HG02763 (cell line): ENCODE data around the gene NXNL1.

ENCODE experiments used
- ATAC-seq: cut with Tn5 transposase; IDR thresholded peaks from one replicate; pipeline ENCODE4 v1.9.1; 2021; ENCODE audit warnings: mild to moderate bottlenecking, moderate library complexity; ENCODE audit not compliant: unreplicated experiment

The NXNL1 gene

DNA sequence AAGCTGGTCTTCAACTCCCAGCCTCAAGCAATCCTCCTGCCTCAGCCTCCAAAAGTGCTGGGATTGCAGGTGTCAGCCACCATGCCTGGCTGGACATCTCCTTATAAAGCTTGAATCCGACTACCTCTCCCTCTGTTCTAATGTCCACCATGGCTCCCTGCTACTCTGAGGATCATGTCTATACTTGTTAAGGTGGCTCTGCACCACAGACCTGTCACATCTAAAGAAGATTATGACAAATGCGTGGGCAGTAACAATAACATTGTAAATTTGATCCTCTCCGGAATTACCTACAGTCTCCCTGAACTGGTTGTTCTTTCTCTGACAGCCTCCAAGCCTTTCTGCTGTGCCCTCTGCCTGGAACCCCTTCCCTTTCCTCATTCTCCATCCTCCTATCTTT, 1.8 kb downstream of the NXNL1 start:
- no peak for ATAC-seq

DNA sequence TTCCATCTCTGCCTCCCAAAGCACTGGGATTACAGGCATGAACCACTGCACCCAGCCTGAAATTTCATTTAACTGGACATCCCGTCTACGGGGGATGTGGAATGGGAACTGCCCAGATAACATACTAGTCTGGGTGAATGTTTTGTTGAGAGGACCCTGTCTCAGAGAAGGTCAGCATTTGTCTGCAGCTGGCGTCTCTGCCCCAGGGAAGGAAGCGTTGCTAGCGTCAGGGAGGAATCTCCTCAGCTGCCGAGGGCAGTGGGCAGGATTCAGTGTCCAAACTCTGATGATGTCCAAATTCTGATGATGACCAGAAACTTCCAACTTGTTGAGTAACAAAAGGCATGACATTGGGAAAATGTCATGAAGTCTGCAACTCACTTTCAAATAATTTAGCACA, 3.1 kb downstream of the NXNL1 start:
- no peak for ATAC-seq

DNA sequence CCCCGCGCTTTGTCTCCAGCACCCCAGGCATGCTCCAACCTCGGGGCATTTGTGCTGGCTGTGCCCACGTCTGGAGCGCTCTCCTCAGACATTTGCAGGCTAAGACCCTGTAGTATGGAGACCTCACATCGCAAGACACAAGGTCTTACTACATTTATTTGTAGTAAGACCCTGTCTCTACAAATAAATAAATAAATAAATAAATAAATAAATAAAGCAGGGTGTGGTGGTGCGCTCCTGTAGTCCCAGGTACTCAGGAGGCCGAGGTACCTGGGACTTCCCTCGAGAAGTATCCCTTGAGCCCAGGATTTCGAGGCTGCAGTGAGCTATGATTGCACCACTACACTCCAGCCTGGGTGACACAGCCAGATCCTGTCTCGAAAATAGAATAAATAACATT, 4.6 kb downstream of the NXNL1 start:
- no peak for ATAC-seq

DNA sequence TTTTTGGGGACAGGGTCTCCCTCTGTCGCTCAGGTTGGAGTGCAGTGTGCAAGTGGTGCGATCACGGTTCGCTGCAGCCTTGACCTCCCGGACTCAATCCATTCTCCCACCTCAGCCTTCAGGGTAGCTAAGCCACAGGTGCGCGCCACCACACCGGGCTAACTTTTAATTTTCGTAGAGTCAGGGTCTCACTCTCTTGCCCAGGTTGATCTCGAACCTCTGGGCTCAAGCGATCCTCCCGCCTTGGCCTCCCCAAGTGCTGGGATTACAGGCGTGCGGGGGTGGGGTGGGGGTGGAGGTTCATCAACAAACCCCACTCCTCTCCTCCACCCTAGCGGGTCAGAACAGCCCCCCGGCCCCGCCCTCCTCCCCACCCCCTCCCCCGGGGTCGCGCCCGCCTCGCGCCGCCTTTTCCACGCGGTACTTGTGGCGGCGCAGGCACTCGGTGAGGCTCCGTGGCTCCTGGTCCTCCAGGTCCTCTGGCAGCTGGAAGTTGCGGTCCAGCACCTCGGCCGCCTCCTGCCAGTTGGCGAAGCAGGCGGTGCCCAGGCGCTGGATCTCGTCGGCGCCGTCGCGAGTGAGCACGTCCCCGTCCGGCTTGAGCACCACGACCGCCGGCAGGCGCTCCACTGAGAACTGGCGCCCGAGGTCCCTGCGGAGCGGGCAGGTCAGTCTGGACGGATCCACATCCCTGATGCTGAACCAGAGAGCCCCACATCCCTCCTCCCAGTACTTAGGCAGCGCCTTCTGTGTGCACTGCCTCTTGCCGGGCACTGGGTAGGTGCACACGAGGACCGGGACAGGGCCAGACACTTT, 5.2 kb downstream of the NXNL1 start:
- ATAC-seq: no peak

DNA sequence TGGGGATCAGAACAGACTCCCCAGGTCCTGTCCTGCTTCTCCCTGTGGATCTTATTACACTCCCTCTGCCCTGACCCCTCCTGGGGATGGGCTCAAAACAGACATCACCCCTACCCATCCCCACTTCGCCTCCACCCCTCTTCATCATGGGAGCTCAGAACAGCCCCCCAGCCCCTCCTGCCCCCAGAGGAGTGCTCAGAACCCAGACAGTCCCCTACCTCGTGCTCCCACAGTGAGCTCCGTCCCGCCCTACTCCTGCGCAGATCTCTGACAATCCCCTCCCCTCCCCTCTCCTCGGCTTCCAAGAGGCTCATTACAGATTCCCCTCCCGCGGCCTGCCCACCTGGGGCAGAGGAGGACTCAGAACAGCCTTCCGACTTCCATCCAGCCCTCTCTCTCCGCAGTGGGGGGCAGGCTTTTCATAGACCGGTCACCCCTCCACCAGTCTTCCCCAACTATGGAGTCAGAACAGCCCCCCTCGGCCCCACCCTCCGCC, 6.1 kb downstream of the NXNL1 start:
- ATAC-seq: no peak

DNA sequence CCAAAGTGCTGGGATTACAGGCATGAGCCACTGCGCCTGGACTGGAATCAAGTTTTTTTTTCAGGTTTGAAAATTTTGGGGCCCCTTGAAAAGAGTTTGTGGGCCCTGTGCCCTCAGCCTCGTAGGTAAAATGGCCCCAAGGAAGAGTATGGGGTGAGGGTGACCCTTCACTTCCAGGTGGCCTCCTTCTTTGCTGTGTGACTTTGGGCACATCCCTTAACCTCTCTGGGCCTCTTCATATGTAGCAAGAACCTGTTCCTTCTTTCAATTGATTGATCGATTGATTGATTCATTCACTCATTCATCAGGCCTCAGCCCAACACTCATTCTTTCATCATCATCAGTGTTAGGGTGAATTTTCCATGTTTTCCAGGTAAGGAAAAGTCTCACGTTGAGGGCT, 8.9 kb downstream of the NXNL1 start:
- no peak for ATAC-seq

DNA sequence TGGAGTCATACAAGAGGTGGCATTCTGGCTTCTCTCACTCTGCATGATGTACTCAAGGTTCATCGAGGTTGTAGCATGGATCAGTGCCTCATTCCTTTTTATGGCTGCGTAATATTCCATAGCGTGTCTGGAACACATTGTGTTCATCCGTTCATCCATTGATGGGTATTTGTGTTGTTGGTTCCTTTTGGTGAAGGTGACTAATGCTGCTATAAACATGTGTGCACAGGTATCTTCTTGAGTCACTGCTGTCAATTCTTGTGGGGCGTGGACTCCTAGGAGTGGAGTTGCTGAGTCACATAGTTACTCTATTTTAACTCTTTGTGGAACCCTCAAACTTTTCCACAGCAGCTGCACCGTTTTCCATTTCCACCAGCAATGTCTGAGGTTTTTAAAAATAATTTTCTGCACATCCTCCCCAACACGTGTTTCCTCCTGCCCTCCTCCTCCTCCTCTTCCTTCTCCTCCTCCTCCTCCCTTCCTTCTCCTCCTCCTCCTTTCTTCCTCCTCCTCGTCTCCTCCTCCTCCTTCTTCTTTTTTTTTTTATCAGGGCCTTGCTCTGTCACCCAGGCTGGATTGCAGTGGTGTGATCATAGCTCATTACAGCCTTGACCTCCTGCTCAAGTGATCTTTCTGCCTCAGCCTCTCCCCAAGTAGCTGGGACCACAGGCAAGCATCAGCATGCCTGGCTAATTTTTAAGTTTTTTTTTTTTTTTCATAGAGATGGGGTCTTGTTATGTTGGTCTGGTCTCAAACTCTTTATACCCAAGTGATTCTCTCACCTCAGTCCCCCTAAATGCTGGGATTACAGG, 10.3 kb downstream of the NXNL1 start:
- ATAC-seq: no peak

DNA sequence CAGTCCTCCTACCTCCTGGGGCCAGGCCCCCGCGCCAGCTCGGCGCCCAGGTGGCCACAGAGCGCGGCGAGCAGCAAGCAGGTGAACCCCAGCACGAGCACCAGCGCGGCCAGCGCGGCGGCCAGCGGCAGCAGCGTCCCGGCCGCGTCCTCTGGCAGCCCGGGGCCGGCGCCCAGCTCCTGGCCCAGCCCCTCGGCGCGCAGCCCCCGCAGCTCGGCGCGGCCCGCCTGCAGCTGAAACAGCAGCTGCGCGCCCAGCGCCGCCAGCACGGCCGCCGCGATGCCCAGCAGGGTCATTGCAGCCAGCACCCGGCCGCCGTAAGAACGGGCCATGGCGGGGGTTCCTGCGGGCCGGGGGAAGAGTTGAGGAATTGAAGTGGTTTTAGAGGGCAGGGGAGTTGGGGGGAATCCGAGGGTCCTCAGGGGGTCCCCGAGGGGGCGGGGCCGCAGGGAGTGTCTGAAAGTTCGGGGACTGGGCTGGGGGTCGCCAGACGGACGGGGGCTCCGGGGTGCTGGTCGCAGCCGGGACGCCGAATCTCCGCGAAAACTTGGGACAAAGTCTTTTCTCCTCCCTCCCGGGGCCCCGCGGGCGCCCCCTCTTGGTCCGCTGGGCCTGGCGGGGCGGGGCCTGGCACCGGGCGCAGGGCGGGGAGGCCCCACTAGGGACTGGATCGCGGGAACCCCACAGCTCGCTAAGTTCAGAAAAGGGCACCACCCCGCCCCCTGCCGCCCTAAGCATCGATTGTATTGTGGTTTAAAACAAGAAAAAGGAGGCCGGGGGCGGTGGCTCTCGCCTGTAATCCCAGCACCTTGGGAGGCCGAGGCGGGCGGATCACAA, 12.4 kb downstream of the NXNL1 start, which contains the start of gene TMEM221:
TMEM221 (minus strand) TSS at position 538 of the 837 bp plus-strand sequence; CDS start at position 332, 206 bp downstream.
- ATAC-seq: no peak

DNA sequence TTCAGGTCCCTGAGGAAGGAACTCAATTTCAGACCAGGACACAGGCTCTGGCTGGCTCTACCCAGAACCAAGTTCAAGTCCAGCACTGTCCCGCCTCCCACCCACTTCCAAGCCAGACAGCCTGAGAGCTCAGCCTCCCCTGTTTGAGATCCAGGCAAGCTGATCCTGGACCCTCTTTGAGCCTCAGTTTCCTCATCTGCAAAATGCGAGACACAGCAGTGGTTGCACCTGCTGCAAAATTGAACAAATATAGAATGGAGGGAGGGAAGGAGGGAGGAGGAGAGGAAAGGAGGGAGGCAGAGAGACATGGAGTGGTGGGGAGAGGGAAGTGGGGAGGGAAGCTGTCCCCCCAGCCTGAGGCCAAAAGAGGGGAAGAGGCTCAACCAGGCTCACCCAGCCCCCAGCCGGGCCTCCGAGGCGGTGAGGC, 13.0 kb downstream of the NXNL1 start:
- ATAC-seq: no peak

DNA sequence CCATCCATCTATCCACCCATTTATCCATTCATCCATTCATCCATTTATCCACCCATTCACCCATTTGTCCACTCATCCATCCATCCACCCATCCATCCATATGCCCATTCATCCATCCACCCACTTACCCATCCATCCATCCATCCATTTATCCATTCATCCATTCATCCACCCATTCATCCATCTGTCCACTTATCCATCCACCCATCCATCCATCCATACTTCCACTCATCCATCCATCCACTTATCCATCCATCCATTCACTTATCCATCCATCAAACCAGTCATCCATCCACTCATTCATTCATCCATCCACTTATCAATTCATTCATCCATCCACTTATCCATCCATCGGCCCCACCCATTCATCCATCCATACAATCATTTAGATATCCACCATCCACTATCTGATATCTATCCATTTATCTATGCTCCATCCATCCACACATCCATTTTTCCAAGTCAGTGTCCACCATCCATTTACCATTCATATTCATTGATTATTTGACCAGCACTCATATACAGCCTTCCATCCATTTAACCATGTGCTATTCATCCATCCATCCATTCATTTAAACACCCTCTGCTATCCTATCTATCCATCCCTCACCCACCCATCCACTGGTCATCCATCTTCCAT, 15.1 kb downstream of the NXNL1 start:
- no peak for ATAC-seq

DNA sequence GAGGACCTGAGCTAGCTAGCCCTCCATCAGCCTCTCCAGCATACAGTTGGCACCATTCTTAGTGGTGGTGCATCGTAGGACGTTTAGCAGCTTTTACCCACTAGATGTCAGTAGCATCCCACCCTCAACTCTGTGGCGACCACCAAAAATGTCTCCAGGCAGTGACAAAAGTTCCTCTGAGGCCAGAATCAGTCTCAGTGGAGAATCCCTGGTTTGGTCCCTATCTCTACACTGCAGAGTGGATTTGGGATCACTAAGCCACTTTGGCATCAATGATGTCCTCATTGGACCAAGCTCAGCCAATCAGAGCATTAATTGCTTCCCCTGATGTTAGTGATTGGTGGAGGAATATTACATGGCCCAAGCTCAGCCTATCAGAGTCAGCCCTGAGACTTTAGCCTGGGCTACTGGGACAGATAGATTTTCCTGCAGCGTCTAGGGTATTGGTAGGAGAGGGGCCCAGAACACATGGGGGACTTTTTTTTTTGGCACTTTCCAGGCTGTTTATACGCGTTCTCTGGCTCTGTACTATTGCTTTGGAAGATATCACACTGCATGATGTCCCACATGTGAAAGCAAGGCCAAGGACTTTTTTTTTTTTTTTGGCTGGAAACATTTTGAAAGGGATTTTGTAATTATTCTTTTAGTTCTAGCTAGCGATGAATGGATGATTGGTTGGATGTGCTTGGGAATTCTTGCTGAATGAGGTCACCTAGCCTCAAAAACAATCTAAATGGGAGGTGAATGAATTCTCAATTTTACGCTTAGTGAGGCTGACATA, 19.3 kb downstream of the NXNL1 start:
- no peak for ATAC-seq

DNA sequence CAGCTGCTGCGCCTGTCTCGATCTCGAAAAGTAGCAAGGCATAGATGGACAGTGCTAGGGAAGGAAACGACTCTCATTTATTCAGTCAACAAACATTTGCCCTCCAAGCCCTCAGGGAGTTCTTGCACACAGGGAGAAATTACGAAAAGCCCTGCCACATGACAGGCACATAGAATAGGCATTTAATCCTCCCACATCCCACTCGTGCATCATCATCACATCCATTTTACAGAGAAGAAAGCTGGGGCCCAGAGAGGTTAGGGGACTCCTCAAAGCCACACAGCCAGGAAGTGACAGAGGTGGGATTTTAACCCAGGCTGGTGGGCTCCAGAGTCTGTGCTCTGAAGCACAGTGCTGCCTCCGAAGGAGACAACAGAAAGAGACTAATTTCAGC, 23.9 kb downstream of the NXNL1 start:
- no peak for ATAC-seq

DNA sequence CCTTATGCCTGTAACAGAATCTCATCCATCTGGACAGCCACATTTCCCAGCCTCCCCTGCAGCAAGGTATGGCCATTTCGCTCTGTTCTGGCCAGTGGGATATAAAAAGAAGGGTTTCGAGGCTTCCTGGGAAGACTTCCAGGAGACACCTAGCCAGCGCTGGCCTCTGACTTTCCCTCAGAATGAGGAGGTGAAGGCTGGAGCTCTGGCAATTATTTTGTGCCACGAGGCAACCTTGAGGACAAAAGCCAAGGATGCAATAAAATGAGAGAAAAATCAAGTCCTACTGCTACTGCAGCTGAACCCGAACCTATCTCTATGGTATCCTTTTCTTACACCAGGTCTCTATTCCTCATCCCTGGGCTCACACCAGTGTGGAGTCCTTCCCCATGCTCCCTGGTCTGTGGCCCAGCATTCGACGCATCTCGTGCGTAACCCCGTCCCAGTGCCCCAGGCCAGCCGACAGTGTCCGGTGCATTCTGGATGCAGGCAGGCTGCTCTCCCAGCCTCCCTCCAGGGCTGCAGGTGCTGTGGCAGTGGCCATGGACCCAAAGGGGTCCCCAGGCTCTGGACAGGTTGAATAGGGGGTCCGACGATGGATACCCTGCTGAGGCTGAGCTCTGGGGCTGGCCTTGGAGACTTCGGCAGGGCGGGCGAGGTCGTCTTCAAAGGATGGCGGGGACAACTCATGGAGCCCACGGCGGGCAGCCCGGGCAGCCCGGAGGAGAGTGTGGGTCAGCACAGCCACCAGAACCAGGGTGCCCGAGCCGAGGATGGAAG, 24.4 kb downstream of the NXNL1 start:
- no peak for ATAC-seq

DNA sequence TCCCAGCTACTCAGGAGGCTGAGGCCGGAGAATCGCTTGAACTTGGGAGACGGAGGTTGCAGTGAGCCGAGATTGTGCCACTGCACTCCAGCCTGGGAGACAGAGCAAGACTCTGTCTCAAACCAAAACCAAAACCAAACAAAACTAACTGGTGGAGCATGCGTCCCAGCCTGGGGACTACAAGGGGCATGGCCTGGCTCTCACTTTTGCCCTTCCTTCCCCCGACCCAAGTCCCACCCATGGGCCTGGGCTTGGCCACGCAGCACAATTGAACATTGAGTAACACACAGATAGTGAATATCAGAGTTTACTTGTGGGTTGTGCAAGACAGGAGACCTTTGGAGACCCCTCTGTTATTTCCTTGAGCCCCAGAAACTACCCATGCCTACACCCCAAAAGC, 25.5 kb downstream of the NXNL1 start:
- ATAC-seq: no peak

DNA sequence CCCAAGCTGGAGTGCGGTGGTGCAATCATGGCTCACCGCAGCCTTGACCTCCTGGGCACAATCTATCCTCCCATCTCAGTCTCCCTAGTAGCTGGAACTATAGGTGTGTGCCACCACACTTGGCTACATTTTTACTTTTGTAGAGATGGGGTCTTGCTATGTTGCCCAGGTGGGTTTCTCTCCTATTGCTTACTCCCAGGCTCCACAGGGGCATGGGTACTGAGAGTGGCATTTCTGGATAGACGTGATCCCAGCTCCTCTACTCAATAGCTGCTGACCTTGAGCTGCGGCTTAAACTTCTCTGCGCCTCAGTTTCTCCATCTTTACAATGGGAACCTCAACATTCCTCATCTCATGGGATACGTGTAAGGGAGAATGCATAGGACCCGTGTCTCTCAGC, 29.3 kb downstream of the NXNL1 start:
- no peak for ATAC-seq

DNA sequence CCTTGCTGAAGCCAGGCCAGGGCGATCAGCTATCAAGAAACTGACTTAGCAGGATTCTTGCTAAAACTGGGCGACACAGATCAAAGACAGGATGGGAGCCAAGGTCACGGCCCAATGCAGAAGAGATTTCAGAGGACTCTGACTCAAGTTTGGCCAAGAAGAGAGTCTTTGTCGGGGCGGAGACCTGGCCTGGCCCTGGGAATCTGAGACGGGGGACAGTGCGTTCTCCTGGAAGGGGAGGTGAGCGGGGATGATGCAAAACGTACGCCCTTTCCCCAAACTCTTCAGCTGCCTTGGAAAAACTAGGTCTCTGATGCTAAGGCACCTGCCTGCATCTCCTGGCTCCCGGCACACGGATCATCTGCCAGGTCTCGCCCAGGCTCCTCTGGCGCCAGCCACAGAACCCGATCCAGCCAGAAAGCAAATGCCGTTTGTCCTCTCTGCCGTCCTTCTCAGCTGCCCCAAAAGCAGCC, 31.0 kb downstream of the NXNL1 start:
- ATAC-seq: no peak

DNA sequence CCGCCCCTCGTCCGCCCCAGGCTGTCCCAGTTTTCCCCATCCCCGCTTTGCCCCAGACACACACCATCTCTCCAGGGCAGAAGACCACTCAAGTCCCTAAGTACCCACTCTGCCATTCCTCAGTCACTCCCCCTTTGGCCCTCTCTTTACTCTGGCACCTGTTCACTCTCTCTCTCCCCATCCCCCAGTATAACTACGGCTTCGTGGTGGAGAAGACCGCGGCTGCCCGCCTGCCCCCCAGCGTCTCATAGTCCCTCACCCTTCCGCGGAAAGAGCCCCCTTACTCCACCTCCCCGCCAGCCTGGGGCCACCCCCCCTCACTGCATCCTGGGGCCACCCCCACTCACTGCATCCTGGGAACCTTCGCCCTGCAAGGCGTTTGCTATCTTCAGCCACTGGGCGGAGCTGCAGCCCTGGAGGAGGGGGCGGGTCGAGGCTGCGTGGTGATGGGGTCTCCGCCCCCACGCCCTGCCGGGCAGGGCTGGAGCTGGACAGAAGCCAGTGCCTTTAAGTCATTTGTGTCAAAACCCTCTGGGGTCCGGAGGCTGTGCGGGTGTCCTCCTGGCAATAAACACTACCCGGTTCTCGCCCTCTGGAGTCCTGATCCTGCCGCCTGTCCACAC, 35.9 kb downstream of the NXNL1 start:
- no peak for ATAC-seq

DNA sequence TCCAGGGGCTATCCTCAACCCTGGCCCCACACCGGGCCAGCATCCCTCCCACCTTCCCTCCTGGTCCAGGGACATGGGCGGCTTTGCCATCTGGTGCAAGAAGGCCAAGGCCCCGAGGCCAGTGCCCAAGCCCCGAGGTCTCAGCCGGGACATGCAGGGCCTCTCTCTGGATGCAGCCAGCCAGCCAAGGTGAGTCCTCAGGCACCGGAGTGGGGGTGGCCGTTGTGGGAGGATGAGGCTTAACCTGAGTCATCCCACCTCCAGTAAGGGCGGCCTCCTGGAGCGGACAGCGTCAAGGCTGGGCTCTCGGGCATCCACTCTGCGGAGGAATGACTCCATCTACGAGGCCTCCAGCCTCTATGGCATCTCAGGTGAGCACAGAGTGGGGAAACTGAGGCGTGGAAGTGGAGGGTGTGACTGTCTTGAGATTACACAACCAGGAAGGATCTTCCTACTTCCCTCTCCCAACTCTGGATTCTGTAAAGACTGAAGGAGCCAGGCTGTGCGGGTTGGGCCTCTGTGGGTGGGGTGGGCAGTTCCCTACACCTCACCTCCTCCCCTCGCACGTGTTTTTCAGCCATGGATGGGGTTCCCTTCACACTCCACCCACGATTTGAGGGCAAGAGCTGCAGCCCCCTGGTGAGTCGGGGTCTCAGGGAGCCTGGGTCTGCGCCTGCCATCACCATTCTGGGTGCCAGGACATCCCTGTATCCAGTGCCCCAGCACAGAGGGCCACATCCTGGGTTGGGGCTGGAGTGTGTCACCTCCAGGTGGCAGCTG, 37.1 kb downstream of the NXNL1 start:
- no peak for ATAC-seq
